ENCODE data around the gene PRKCZ.

The PRKCZ gene

GRCh38 chr1:2097386-2098300 lies 47.4 kb downstream of the PRKCZ start:
- WGBS, 2 experiments (ENCODE audit: insufficient coverage in 2 of 2) = 90 to 99% methylated on average over 19 to 23 of the region's 26 CpGs
- Histone ChIP-seq H3K4me3 (ENCODE audit: extremely low read depth, insufficient read depth, low read length, poor library complexity, severe bottlenecking) (no peak overlapping the region), H3K36me3 (ENCODE audit: control insufficient read depth, insufficient read depth, low read length) (no peaks in the 10 kb centered on the region), H3K27ac (ENCODE audit: low read depth, low read length, severe bottlenecking) (no peak overlapping the region), H3K9me3 (ENCODE audit: control insufficient read depth, low read length) (peaks cover 12% of the 10 kb centered on the region), H3K4me1 (ENCODE audit: control insufficient read depth, insufficient read depth, low read length, poor library complexity, severe bottlenecking) (no peaks in the 10 kb centered on the region)

- H3K4me3 ChIP-seq (ENCODE audit: extremely low read depth, insufficient read depth, low read length, poor library complexity, severe bottlenecking) = no peak overlapping the region
- H3K36me3 ChIP-seq (ENCODE audit: control insufficient read depth, insufficient read depth, low read length) = no peaks in the 10 kb centered on the region
- 95 to 97% methylated on average over 10 to 11 of the region's 11 CpGs for WGBS, 2 experiments (ENCODE audit: insufficient coverage in 2 of 2)
- H3K9me3 ChIP-seq (ENCODE audit: control insufficient read depth, low read length) = peaks cover 12% of the 10 kb centered on the region
- no peak overlapping the region for H3K27ac ChIP-seq (ENCODE audit: low read depth, low read length, severe bottlenecking)
- no peaks in the 10 kb centered on the region for H3K4me1 ChIP-seq (ENCODE audit: control insufficient read depth, insufficient read depth, low read length, poor library complexity, severe bottlenecking)
Observed at GRCh38 chr1:2098301-2098698, 48.1 kb downstream of the PRKCZ start.

DNA sequence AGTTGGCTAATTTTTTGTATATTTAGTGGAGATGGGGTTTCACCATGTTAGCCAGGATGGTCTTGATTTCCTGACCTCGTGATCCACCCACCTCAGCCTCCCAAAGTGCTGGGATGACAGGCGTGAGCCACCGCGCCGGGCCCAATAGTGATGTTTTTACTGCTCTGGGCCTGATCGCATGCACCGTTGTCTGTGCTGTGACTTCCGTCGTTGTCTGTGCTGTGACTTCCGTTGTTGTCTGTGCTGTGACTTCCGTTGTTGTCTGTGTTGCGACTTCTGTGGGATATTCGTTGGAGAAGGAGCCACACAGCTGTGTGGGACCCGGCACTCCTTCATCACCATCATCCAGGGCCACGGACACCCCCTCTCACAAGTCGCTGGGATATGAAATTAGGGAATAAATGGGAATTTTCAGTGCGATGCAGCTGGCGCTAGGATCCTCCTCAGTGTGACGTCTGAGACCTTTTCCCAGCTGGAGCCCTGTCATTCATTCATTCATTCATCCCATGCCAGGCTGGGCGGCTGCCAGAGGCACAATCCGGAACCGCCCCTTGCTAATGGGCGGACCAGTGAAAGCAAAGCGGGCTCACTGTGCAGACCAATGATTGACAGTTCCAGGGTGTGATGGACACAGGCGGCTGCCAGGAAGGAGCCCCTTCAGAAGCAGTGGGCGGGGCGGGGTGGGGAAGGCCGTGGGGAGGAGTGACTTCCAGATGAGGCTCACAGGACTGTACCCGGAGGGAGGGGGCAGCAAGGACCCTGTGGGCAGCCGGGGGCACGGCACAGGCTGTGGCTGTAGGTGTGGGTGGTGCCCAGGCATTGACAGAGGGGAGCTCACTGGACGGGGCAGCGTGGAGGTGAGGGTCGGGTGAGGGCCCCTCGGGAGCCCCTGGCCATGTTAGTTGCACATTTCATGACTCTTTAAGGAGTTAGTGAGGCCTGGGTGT lies 48.9 kb downstream of the PRKCZ start:
- no peaks in the 10 kb centered on the region for H3K4me1 ChIP-seq (ENCODE audit: control insufficient read depth, insufficient read depth, low read length, poor library complexity, severe bottlenecking)
- H3K36me3 ChIP-seq (ENCODE audit: control insufficient read depth, insufficient read depth, low read length) = no peaks in the 10 kb centered on the region
- peaks cover 12% of the 10 kb centered on the region for H3K9me3 ChIP-seq (ENCODE audit: control insufficient read depth, low read length)
- H3K4me3 ChIP-seq (ENCODE audit: extremely low read depth, insufficient read depth, low read length, poor library complexity, severe bottlenecking) = no peak overlapping the region
- WGBS, 2 experiments (ENCODE audit: insufficient coverage in 2 of 2) = 90 to 94% methylated on average over 29 to 30 of the region's 35 CpGs
- H3K27ac ChIP-seq (ENCODE audit: low read depth, low read length, severe bottlenecking) = no peak overlapping the region

- H3K9me3 ChIP-seq (ENCODE audit: control insufficient read depth, low read length) = peaks cover 12% of the 10 kb centered on the region
- no peaks in the 10 kb centered on the region for H3K4me1 ChIP-seq (ENCODE audit: control insufficient read depth, insufficient read depth, low read length, poor library complexity, severe bottlenecking)
- 94 to 95% methylated on average over 19 of the region's 22 CpGs for WGBS, 2 experiments (ENCODE audit: insufficient coverage in 2 of 2)
- no peak overlapping the region for H3K4me3 ChIP-seq (ENCODE audit: extremely low read depth, insufficient read depth, low read length, poor library complexity, severe bottlenecking)
- H3K27ac ChIP-seq (ENCODE audit: low read depth, low read length, severe bottlenecking) = no peak overlapping the region
- H3K36me3 ChIP-seq (ENCODE audit: control insufficient read depth, insufficient read depth, low read length) = no peaks in the 10 kb centered on the region
Observed at GRCh38 chr1:2099886-2100779, 49.9 kb downstream of the PRKCZ start.

- Histone ChIP-seq H3K36me3 (ENCODE audit: control insufficient read depth, insufficient read depth, low read length) (no peaks in the 10 kb centered on the region), H3K27ac (ENCODE audit: low read depth, low read length, severe bottlenecking) (no peak overlapping the region), H3K4me1 (ENCODE audit: control insufficient read depth, insufficient read depth, low read length, poor library complexity, severe bottlenecking) (no peaks in the 10 kb centered on the region), H3K4me3 (ENCODE audit: extremely low read depth, insufficient read depth, low read length, poor library complexity, severe bottlenecking) (no peak overlapping the region), H3K9me3 (ENCODE audit: control insufficient read depth, low read length) (peaks cover 12% of the 10 kb centered on the region)
- no CpG with 5 or more reads among the region's 4 CpGs for WGBS, 2 experiments (ENCODE audit: insufficient coverage in 2 of 2)
Observed at GRCh38 chr1:2100780-2101108, 50.5 kb downstream of the PRKCZ start.

DNA sequence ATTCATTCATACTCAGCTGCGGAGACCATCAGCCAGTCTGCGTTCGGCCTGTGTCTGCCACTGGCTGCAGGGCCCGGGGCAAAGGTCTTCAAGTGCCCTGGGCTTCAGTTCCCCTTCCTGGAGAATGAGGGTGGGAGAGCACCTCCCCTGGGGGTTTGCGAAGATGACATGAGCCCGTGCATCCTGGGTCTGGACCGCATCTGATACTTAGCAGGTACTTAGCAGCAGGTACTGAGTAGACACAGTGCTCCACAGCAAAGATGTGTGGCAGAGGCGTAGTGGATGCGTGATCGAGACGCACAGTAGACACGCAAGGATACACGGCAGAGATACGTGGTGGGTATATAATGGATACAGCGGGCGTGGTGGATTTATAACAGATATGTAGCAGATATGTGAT lies 51.3 kb downstream of the PRKCZ start:
- no peak overlapping the region for H3K4me3 ChIP-seq (ENCODE audit: extremely low read depth, insufficient read depth, low read length, poor library complexity, severe bottlenecking)
- no peak overlapping the region for H3K27ac ChIP-seq (ENCODE audit: low read depth, low read length, severe bottlenecking)
- peaks cover 12% of the 10 kb centered on the region for H3K9me3 ChIP-seq (ENCODE audit: control insufficient read depth, low read length)
- 96 to 98% methylated on average over 15 to 16 of the region's 16 CpGs for WGBS, 2 experiments (ENCODE audit: insufficient coverage in 2 of 2)
- H3K4me1 ChIP-seq (ENCODE audit: control insufficient read depth, insufficient read depth, low read length, poor library complexity, severe bottlenecking) = no peaks in the 10 kb centered on the region
- H3K36me3 ChIP-seq (ENCODE audit: control insufficient read depth, insufficient read depth, low read length) = no peaks in the 10 kb centered on the region

DNA sequence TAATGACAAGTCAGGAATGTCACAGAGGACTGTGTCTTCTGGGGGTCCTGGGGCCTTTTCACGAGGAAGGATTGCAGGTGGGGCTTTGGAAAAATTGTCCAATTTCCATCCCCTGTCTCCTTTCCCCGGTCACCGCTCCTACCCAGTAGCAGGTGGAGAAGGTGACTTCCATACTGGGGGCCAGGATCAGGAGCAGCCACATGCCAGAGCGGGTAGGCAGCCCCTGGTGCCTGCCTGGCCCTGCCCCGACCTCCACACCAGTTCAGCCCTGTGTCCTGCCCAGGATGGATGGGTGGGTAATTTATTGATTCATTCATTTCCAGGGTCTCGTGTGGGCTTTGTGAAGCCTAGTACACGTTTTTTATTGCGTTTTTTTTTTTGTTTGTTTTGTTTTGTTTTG lies 51.7 kb downstream of the PRKCZ start:
- no peak overlapping the region for H3K4me3 ChIP-seq (ENCODE audit: extremely low read depth, insufficient read depth, low read length, poor library complexity, severe bottlenecking)
- peaks cover 12% of the 10 kb centered on the region for H3K9me3 ChIP-seq (ENCODE audit: control insufficient read depth, low read length)
- H3K27ac ChIP-seq (ENCODE audit: low read depth, low read length, severe bottlenecking) = no peak overlapping the region
- 96% methylated on average over 4 to 5 of the region's 8 CpGs for whole genome bisulfite sequencing, 2 experiments (ENCODE audit: insufficient coverage in 2 of 2)
- no peaks in the 10 kb centered on the region for H3K36me3 ChIP-seq (ENCODE audit: control insufficient read depth, insufficient read depth, low read length)
- H3K4me1 ChIP-seq (ENCODE audit: control insufficient read depth, insufficient read depth, low read length, poor library complexity, severe bottlenecking) = no peaks in the 10 kb centered on the region

- Histone ChIP-seq H3K27ac (ENCODE audit: low read depth, low read length, severe bottlenecking) (no peak overlapping the region), H3K9me3 (ENCODE audit: control insufficient read depth, low read length) (peaks cover 4% of the 10 kb centered on the region), H3K4me1 (ENCODE audit: control insufficient read depth, insufficient read depth, low read length, poor library complexity, severe bottlenecking) (no peaks in the 10 kb centered on the region), H3K4me3 (ENCODE audit: extremely low read depth, insufficient read depth, low read length, poor library complexity, severe bottlenecking) (no peak overlapping the region), H3K36me3 (ENCODE audit: control insufficient read depth, insufficient read depth, low read length) (no peaks in the 10 kb centered on the region)
- 93 to 100% methylated on average over 1 to 7 of the region's 12 CpGs for WGBS, 2 experiments (ENCODE audit: insufficient coverage in 2 of 2)
Observed at GRCh38 chr1:2102753-2103152, 52.5 kb downstream of the PRKCZ start.

DNA sequence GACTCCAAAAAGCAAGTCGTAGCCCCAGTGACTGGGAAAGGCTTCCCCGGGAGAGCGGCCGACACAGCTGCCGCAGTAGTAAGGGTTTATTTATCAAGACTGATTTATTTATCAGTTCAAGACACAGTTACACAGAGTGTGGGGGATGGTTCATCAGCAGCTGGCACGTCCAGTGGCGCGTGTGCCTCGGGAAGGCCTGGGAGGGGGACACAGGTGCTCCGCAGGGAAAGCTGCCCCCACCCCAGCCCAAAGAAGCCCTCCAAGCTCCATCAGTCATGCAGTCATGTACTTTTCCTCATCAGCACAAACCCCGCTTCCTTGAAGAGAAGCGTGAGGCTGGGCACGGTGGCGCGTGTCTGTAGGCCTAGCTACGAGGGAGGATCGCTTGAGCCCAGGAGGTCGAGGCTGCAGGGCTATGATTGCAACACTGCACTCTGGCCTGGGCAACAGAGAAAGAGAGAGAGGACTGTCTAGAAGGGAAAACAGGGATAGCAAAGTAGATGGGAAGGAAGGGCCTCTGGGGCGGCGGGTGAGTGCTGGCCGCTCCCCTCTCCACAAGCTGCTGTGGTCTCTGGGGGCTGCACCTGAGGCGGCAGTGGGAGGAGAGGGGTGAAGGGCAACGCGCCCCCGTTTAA lies 53.2 kb downstream of the PRKCZ start:
- no peaks in the 10 kb centered on the region for H3K4me1 ChIP-seq (ENCODE audit: control insufficient read depth, insufficient read depth, low read length, poor library complexity, severe bottlenecking)
- no peak overlapping the region for H3K27ac ChIP-seq (ENCODE audit: low read depth, low read length, severe bottlenecking)
- no peaks in the 10 kb centered on the region for H3K36me3 ChIP-seq (ENCODE audit: control insufficient read depth, insufficient read depth, low read length)
- 95% methylated on average over 20 of the region's 25 CpGs for WGBS, 2 experiments (ENCODE audit: insufficient coverage in 2 of 2)
- no peaks in the 10 kb centered on the region for H3K9me3 ChIP-seq (ENCODE audit: control insufficient read depth, low read length)
- H3K4me3 ChIP-seq (ENCODE audit: extremely low read depth, insufficient read depth, low read length, poor library complexity, severe bottlenecking) = no peak overlapping the region
